ENCODE results near the gene ASNSD1. TPM values are rescaled to one million over a fixed set of nuclear protein-coding genes. Genes with fewer than 3 reads are reported as not detected.

Gene ASNSD1
- polyA plus RNA-seq, 1 of the 3 experiments (the other 2 are of a cell fraction) = 15.5 TPM

DNA sequence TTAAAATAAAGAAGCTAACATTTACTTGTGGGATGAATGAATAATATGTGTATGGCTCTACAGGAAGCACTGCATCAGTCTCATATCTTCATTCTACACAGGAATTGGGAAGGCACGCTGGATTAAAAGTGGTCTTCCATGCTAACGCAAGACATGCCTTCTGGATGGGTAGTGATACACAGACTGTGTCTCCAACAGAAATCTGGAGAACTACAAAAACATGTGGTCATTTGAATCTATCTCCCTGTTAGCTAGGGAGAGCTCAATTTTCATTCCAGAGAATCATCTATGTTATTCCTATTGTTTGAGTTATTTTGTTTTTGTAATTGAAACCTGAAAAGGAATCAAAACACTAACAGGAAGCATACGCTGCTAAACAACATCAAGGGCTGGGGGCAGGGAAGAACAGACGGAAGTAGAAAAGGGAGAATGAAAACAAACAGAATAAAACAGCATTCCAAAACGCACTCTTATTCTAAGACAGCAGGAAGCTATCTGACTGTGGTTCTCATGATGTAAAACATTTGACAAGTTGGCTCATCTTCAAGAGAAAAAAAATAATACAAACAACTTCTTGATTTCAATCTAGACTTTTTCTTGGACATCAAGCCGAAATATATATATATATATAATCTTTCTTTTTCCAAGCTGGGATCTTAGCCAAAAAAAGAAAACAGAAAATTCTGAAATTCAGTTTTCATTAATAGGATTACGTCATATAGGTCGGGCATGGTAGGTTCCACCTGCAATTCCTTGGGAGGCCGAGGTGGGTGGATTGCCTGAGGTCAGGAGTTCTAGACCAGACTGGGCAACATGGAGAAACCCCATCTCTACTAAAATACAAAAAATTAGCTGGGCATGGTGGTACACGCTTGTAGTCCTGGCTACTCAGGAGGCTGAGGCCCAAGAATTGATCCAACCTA, 31.5 kb upstream of the ASNSD1 start:
- no peak overlapping the region for H3K4me2 ChIP-seq
- CTCF ChIA-PET = interaction anchor here (1.4 to 3.2 kb wide), 3 partner anchors 10 to 32 kb away, joined by 4 to 12 read pairs (median 6); partner anchors contain the start of gene ASNSD1

GRCh38 chr2:189631849-189632248, 29.4 kb upstream of the ASNSD1 start:
- no peaks in the 10 kb centered on the region for H3K27me3 ChIP-seq (ENCODE audit: insufficient read depth)
- no peak overlapping the region for H3K4me2 ChIP-seq
- peaks cover 3% of the 10 kb centered on the region for H3F3A ChIP-seq (replicated peaks; ENCODE audit: insufficient read depth)
- ChIA-PET CTCF (interaction anchor here (0.6 to 1.2 kb wide), 2 partner anchors 65 to 67 kb away, joined by 3 read pairs; no protein-coding TSS in a partner anchor), POLR2A (no interaction called here)
- no peak overlapping the region for H3K27ac ChIP-seq (ENCODE audit: low read depth in 2 of 2, low read length in 1 of 2)
- H2AFZ ChIP-seq (ENCODE audit: low read depth) = no peak overlapping the region
- WGBS (ENCODE audit: low lambda C conversion rate) = 61% methylated on average over 4 of the region's 4 CpGs
- no peaks in the 10 kb centered on the region for H3K79me2 ChIP-seq (ENCODE audit: insufficient read depth)
- H3K9me3 ChIP-seq = no peaks in the 10 kb centered on the region
- H3K9ac ChIP-seq = no peak overlapping the region
- TF ChIP-seq, protein P1, sequence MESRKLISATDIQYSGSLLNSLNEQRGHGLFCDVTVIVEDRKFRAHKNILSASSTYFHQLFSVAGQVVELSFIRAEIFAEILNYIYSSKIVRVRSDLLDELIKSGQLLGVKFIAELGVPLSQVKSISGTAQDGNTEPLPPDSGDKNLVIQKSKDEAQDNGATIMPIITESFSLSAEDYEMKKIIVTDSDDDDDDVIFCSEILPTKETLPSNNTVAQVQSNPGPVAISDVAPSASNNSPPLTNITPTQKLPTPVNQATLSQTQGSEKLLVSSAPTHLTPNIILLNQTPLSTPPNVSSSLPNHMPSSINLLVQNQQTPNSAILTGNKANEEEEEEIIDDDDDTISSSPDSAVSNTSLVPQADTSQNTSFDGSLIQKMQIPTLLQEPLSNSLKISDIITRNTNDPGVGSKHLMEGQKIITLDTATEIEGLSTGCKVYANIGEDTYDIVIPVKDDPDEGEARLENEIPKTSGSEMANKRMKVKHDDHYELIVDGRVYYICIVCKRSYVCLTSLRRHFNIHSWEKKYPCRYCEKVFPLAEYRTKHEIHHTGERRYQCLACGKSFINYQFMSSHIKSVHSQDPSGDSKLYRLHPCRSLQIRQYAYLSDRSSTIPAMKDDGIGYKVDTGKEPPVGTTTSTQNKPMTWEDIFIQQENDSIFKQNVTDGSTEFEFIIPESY (IDR thresholded peaks at IDR 0.05; ENCODE audit: borderline replicate concordance, low read depth) = no peak
- TF ChIP-seq RAD21 (IDR thresholded peaks at IDR 0.05; ENCODE audit: low read length) (no peak), NRF1 (IDR thresholded peaks at IDR 0.05; ENCODE audit: low read depth, low read length) (no peak), USF2 (IDR thresholded peaks at IDR 0.05; ENCODE audit: borderline replicate concordance, low read depth, low read length) (no peak), YY1 (IDR thresholded peaks at IDR 0.05; ENCODE audit: low read depth) (no peak), EZH2phosphoT487 (IDR thresholded peaks at IDR 0.05; ENCODE audit: borderline replicate concordance, low read depth) (no peak), RXRA (IDR thresholded peaks at IDR 0.05; ENCODE audit: borderline replicate concordance, low read depth) (no peak), RFX5 (IDR thresholded peaks at IDR 0.05; ENCODE audit: low read length) (no peak), TCF12 (IDR thresholded peaks at IDR 0.05) (0 out of 2 replicates have a peak, but pooled peaks have one; percentile 22)
- TF ChIP-seq, protein P2, sequence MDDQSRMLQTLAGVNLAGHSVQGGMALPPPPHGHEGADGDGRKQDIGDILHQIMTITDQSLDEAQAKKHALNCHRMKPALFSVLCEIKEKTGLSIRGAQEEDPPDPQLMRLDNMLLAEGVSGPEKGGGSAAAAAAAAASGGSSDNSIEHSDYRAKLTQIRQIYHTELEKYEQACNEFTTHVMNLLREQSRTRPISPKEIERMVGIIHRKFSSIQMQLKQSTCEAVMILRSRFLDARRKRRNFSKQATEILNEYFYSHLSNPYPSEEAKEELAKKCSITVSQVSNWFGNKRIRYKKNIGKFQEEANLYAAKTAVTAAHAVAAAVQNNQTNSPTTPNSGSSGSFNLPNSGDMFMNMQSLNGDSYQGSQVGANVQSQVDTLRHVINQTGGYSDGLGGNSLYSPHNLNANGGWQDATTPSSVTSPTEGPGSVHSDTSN (IDR thresholded peaks at IDR 0.05) = peak; percentile 43; the same call in 1 of the 2 replicates
- no peaks in the 10 kb centered on the region for H3K36me3 ChIP-seq (replicated peaks in 1 of 2; ENCODE audit: control insufficient read depth in 1 of 2, insufficient read depth in 2 of 2, low read length in 1 of 2)
- no peaks in the 10 kb centered on the region for H3K9me2 ChIP-seq
- DNase-seq = no peak
- no peaks in the 10 kb centered on the region for H4K20me1 ChIP-seq (ENCODE audit: insufficient read depth)
- 0 out of 4 replicates have a peak, but pooled peaks cover 0 to 4% of the 10 kb centered on the region in 2 experiments for H3K4me1 ChIP-seq (ENCODE audit: control insufficient read depth in 1 of 2, insufficient read depth in 2 of 2, low read depth in 1 of 2, low read length in 1 of 2)
- H3K4me3 ChIP-seq (ENCODE audit: low read depth in 2 of 2, low read length in 1 of 2) = no peak overlapping the region

More for the DNA sequence above, 31.5 kb upstream of the ASNSD1 start:
- no peaks in the 10 kb centered on the region for H3K9me3 ChIP-seq
- H3K9ac ChIP-seq = no peak overlapping the region
- peak overlapping the region; percentile 80 for H2AFZ ChIP-seq (ENCODE audit: low read depth)
- no peaks in the 10 kb centered on the region for H3K9me2 ChIP-seq
- 63% methylated on average over 10 of the region's 10 CpGs for WGBS (ENCODE audit: low lambda C conversion rate)
- no peaks in the 10 kb centered on the region for H4K20me1 ChIP-seq (ENCODE audit: insufficient read depth)
- H3K79me2 ChIP-seq (ENCODE audit: insufficient read depth) = no peaks in the 10 kb centered on the region
- H3F3A ChIP-seq (replicated peaks; ENCODE audit: insufficient read depth) = peaks cover 3% of the 10 kb centered on the region
- H3K4me3 ChIP-seq (ENCODE audit: low read depth in 2 of 2, low read length in 1 of 2) = no peak overlapping the region
- H3K4me1 ChIP-seq (ENCODE audit: control insufficient read depth in 1 of 2, insufficient read depth in 2 of 2, low read depth in 1 of 2, low read length in 1 of 2) = 0 out of 4 replicates have a peak, but pooled peaks cover 0 to 4% of the 10 kb centered on the region in 2 experiments
- H3K27ac ChIP-seq (ENCODE audit: low read depth in 2 of 2, low read length in 1 of 2) = peak overlapping the region; percentile 12 to 54; a peak in 2 of 4 replicates
- H3K27me3 ChIP-seq (ENCODE audit: insufficient read depth) = no peaks in the 10 kb centered on the region
- no peak for DNase-seq
- no peaks in the 10 kb centered on the region for H3K36me3 ChIP-seq (replicated peaks in 1 of 2; ENCODE audit: control insufficient read depth in 1 of 2, insufficient read depth in 2 of 2, low read length in 1 of 2)
- POLR2A ChIA-PET = no interaction called here
- TF ChIP-seq SIN3A (IDR thresholded peaks at IDR 0.05; ENCODE audit: borderline replicate concordance, low read depth, low read length) = no peak
- peak; percentile 22; the same call in 1 of the 2 replicates for TF ChIP-seq TCF12 (IDR thresholded peaks at IDR 0.05)
